Stomach (tissue), 4 donors: Measurements from ENCODE around the gene PEDS1.
"Not testable (repeated sequence)": the region's sequence is repeated elsewhere in the genome, so short reads cannot be mapped to it uniquely, and the experiment has no call there.

Experiments
- CTCF ChIP-seq, 7 experiments: fragments of 450-650 bp in 4 of 7; fragments of 200-600 bp in 3 of 7; sonication (generic) in 3 of 7; IDR thresholded peaks; one replicate each; pipeline ENCODE4 v1.5.1; 2016 to 2019; ENCODE audit warnings: antibody characterized with exemption in 7 of 7, control low read depth in 2 of 7, mild to moderate bottlenecking in 1 of 7
- POLR2A ChIP-seq, 4 donors: fragments of 450-650 bp; IDR thresholded peaks; one replicate each; pipeline ENCODE4 v1.6.1; 2016; ENCODE audit warnings: antibody characterized with exemption in 4 of 4, control low read depth in 2 of 4, mild to moderate bottlenecking in 1 of 4, moderate library complexity in 1 of 4
- POLR2AphosphoS5 ChIP-seq, 3 donors: sonication (generic); formaldehyde crosslinking; IDR thresholded peaks; one replicate each; pipeline ENCODE4 v1.6.1; 2016; ENCODE audit warnings: antibody characterized with exemption in 3 of 3

DNA sequence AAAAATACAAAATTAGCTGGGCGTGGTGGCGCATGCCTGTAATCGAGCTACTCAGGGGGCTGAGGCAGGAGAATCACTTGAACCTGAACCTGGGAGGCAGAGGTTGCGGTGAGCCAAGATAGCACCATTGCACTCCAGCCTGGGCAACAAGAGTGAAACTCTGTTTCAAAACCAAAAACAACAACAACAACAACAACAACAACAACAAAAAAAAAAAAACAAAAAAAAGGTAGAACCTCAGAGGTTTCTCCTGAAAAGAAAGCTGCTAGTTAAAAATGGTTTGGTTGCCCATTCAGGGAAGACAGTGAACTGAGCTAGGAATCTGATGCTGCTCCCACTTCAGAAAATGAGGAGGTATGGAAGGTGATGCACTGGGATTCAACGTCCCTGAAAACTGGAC, 46.9 kb downstream of the PEDS1 start:
- TF ChIP-seq CTCF, POLR2A, POLR2AphosphoS5 (IDR thresholded peaks at IDR 0.05): not testable (repeated sequence)
